ENCODE results near the gene LETM1.

- TF ChIP-seq, protein P1, sequence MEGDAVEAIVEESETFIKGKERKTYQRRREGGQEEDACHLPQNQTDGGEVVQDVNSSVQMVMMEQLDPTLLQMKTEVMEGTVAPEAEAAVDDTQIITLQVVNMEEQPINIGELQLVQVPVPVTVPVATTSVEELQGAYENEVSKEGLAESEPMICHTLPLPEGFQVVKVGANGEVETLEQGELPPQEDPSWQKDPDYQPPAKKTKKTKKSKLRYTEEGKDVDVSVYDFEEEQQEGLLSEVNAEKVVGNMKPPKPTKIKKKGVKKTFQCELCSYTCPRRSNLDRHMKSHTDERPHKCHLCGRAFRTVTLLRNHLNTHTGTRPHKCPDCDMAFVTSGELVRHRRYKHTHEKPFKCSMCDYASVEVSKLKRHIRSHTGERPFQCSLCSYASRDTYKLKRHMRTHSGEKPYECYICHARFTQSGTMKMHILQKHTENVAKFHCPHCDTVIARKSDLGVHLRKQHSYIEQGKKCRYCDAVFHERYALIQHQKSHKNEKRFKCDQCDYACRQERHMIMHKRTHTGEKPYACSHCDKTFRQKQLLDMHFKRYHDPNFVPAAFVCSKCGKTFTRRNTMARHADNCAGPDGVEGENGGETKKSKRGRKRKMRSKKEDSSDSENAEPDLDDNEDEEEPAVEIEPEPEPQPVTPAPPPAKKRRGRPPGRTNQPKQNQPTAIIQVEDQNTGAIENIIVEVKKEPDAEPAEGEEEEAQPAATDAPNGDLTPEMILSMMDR (conservative IDR thresholded peaks at IDR 0.05 in 1 of 2, IDR thresholded peaks at IDR 0.05 in 1 of 2; ENCODE audit: low read depth in 1 of 2, low read length in 2 of 2), result no peak
- no peak for TF ChIP-seq EZH2 (IDR thresholded peaks at IDR 0.05; ENCODE audit: low read length, missing control alignments)
Observed at GRCh38 chr4:1856071-1856942, at the start of gene LETM1.

Measured in fibroblast of lung (primary cell).